Cerebellar cortex (tissue), 1 donor: ENCODE measurements around the gene HINT2.

Experiments used
- DNase-seq: peaks from one replicate; pipeline ENCODE4 v3.0.0-alpha.2; 2015; ENCODE audit warnings: low spot score

The HINT2 gene

GRCh38 chr9:35774907-35775635 lies 39.8 kb downstream of the HINT2 start:
- DNase-seq = peak; percentile 73

- DNase-seq = no peak
These were observed 42.9 kb downstream of the HINT2 start for GRCh38 chr9:35771943-35772342.

GRCh38 chr9:35771534-35771933 lies 43.3 kb downstream of the HINT2 start:
- peak; percentile 58 for DNase-seq

GRCh38 chr9:35771075-35771433 lies 43.8 kb downstream of the HINT2 start:
- peak; percentile 97 for DNase-seq

- DNase-seq = no peak
These were observed 45.1 kb downstream of the HINT2 start for GRCh38 chr9:35769763-35770162.

GRCh38 chr9:35767458-35767857 lies 47.4 kb downstream of the HINT2 start:
- DNase-seq = no peak

GRCh38 chr9:35766997-35767396 lies 47.8 kb downstream of the HINT2 start:
- DNase-seq = no peak

GRCh38 chr9:35763803-35764202 lies 51.0 kb downstream of the HINT2 start:
- no peak for DNase-seq

GRCh38 chr9:35763181-35763580 lies 51.7 kb downstream of the HINT2 start:
- no peak for DNase-seq
